GM06990 (cell line): ENCODE data around the gene RNF112.

ENCODE experiments used
- DNase-seq: peaks from one replicate; pipeline ENCODE4 v3.0.0-alpha.2; 2011; ENCODE audit not compliant: insufficient read length; ENCODE audit errors: extremely low read depth
- H3K27me3 ChIP-seq: replicated peaks from 2 replicates; pipeline ENCODE4 v1.6.0; 2011; ENCODE audit warnings: low read length; ENCODE audit not compliant: control insufficient read depth, insufficient read depth
- H3K36me3 ChIP-seq: 2 replicates; pipeline ENCODE4 v1.5.1; 2011; ENCODE audit warnings: low read length; ENCODE audit not compliant: control insufficient read depth, insufficient read depth
- H3K4me3 ChIP-seq: replicated peaks from 2 replicates; pipeline ENCODE4 v1.5.1; 2011; ENCODE audit warnings: low read depth, mild to moderate bottlenecking, control low read depth, low read length
- CTCF ChIP-seq: IDR thresholded peaks from 2 replicates; pipeline ENCODE4 v1.5.1; 2011; ENCODE audit warnings: low read length, control low read depth, mild to moderate bottlenecking, inconsistent platforms; ENCODE audit not compliant: insufficient read depth, poor library complexity, severe bottlenecking

RNF112 gene

GRCh38 chr17:19410091-19410490 is 941 bp upstream of the RNF112 start:
- TF ChIP-seq CTCF = no peak
- DNase-seq = no peak
- Histone ChIP-seq H3K27me3 (peaks cover 3% of the 10 kb centered on the region; the same call in 1 of the 2 replicates), H3K4me3 (no peak overlapping the region), H3K36me3 (no peaks in the 10 kb centered on the region)

GRCh38 chr17:19411631-19412030 is 599 bp downstream of the RNF112 start:
- H3K36me3 ChIP-seq = no peaks in the 10 kb centered on the region
- H3K27me3 ChIP-seq = peaks cover 3% of the 10 kb centered on the region; the same call in 1 of the 2 replicates
- no peak for DNase-seq
- no peak overlapping the region for H3K4me3 ChIP-seq
- no peak for TF ChIP-seq CTCF

GRCh38 chr17:19412510-19412909 is 1.5 kb downstream of the RNF112 start:
- Histone ChIP-seq H3K36me3 (no peaks in the 10 kb centered on the region), H3K4me3 (no peak overlapping the region), H3K27me3 (peaks cover 3% of the 10 kb centered on the region; the same call in 1 of the 2 replicates)
- no peak for TF ChIP-seq CTCF
- no peak for DNase-seq

GRCh38 chr17:19412984-19413383 is 2.0 kb downstream of the RNF112 start:
- no peak for DNase-seq
- TF ChIP-seq CTCF = no peak
- Histone ChIP-seq H3K4me3 (no peak overlapping the region), H3K27me3 (peaks cover 3% of the 10 kb centered on the region; the same call in 1 of the 2 replicates), H3K36me3 (no peaks in the 10 kb centered on the region)

- Histone ChIP-seq H3K27me3 (peaks cover 3% of the 10 kb centered on the region; the same call in 1 of the 2 replicates), H3K36me3 (no peaks in the 10 kb centered on the region), H3K4me3 (no peak overlapping the region)
- no peak for TF ChIP-seq CTCF
- no peak for DNase-seq
Observed at GRCh38 chr17:19413761-19414160, 2.7 kb downstream of the RNF112 start.
